HCT116 (cell line): ENCODE results near the gene SLC5A12. TPM values are rescaled to one million over a fixed set of nuclear protein-coding genes. Genes with fewer than 3 reads are reported as not detected.

ENCODE experiments used
- ATAC-seq: fragments of 200-7000 bp; cut with Tn5 transposase; 2 replicates; pipeline ENCODE4 v1.9.1; 2020; ENCODE audit warnings: mild to moderate bottlenecking, moderate library complexity
- BruUV-seq: library from RNA; stranded (reverse); fragments of 400-500 nt; replicated peaks from 2 replicates; lab custom pipeline; 2021; lab: Mats Ljungman, UMichigan
- CTCF ChIA-PET: fragments of 300-600 bp; sonication (Branson Sonifier 250); formaldehyde crosslinking; loops from one replicate; lab custom pipeline; 2021; ENCODE audit warnings: antibody characterized with exemption; lab: Charles Lee
- POLR2A ChIA-PET: fragments of 300-600, 350-600 bp; sonication (Branson Sonifier 250); formaldehyde crosslinking; loops from one replicate; lab custom pipeline; 2021; ENCODE audit warnings: antibody characterized with exemption; lab: Charles Lee
- RAD21 ChIA-PET, 2 experiments: fragments of 300-600 bp; sonication (Branson Sonifier 250); formaldehyde crosslinking; loops; one replicate each; lab custom pipeline; 2023; ENCODE audit warnings: low total read pairs in 2 of 2; ENCODE audit not compliant: uncharacterized antibody in 2 of 2, unreplicated experiment in 2 of 2, low non-redundant PET in 1 of 2; lab: Charles Lee
- DNase-seq: peaks from one replicate; pipeline ENCODE4 v3.0.0-alpha.2; 2010; ENCODE audit warnings: low read depth, low spot score
- H2AFZ ChIP-seq: fragments of 200-600 bp; shearing (Covaris generic), sonication (generic); 2 replicates; pipeline ENCODE4 v1.6.1; 2017; ENCODE audit warnings: low read depth, mixed run types, mixed read lengths, antibody characterized with exemption, low read length; ENCODE audit not compliant: poor library complexity, severe bottlenecking
- H3K27ac ChIP-seq: 2 replicates; pipeline ENCODE4 v1.5.1; 2012; ENCODE audit warnings: low read depth, low read length
- H3K27me3 ChIP-seq: fragments of 200-600 bp; sonication (generic); 2 replicates; pipeline ENCODE4 v1.6.1; 2016; ENCODE audit warnings: mixed run types, low read length, mixed read lengths; ENCODE audit not compliant: insufficient read depth
- H3K36me3 ChIP-seq, 2 experiments: fragments of 200-500 bp in 1 of 2; fragments of 200-600 bp in 1 of 2; sonication (Bioruptor generic) in 1 of 2; sonication (generic) in 1 of 2; 2 replicates each; pipeline versions ENCODE4 v1.5.1 to v1.6.1; 2014 to 2016; ENCODE audit warnings: low read length in 2 of 2, inconsistent platforms in 1 of 2, mixed read lengths in 1 of 2, mixed run types in 1 of 2; ENCODE audit not compliant: insufficient read depth in 2 of 2, control insufficient read depth in 1 of 2
- H3K4me1 ChIP-seq, 2 experiments: fragments of 200-600 bp in 1 of 2; sonication (generic) in 1 of 2; 2 replicates each; pipeline versions ENCODE4 v1.5.1 to v1.6.1; 2012 to 2017; ENCODE audit warnings: low read length in 2 of 2, inconsistent platforms in 1 of 2, mild to moderate bottlenecking in 1 of 2, mixed read lengths in 1 of 2, mixed run types in 1 of 2, moderate library complexity in 1 of 2; ENCODE audit not compliant: insufficient read depth in 2 of 2, control insufficient read depth in 1 of 2
- H3K4me2 ChIP-seq: fragments of 200-600 bp; sonication (generic); 2 replicates; pipeline ENCODE4 v1.6.1; 2017; ENCODE audit warnings: mixed run types, low read length, mixed read lengths
- H3K4me3 ChIP-seq, 2 experiments: fragments of 200-600 bp in 1 of 2; sonication (generic) in 1 of 2; replicated peaks in 1 of 2; 2 replicates each; pipeline ENCODE4 v1.5.1; 2011 to 2016; ENCODE audit warnings: low read length in 2 of 2, control low read depth in 1 of 2, low read depth in 1 of 2, mild to moderate bottlenecking in 1 of 2, mixed read lengths in 1 of 2, mixed run types in 1 of 2
- H3K79me2 ChIP-seq: fragments of 200-600 bp; sonication (generic); 2 replicates; pipeline ENCODE4 v1.6.1; 2017; ENCODE audit warnings: mild to moderate bottlenecking, mixed run types, low read length, moderate library complexity, mixed read lengths; ENCODE audit not compliant: insufficient read depth
- H3K9ac ChIP-seq: fragments of 200-600 bp; sonication (generic); 2 replicates; pipeline ENCODE4 v1.6.1; 2016; ENCODE audit warnings: low read length, mixed read lengths
- H3K9me2 ChIP-seq: fragments of 200-600 bp; sonication (generic), shearing (Covaris generic); 2 replicates; pipeline ENCODE4 v1.6.1; 2017; ENCODE audit warnings: mixed run types, mild to moderate bottlenecking, moderate library complexity; ENCODE audit not compliant: insufficient read depth
- H3K9me3 ChIP-seq, 2 experiments: fragments of 200-500 bp in 1 of 2; fragments of 200-600 bp in 1 of 2; sonication (Bioruptor generic) in 1 of 2; sonication (generic) in 1 of 2; 2 replicates each; pipeline ENCODE4 v1.6.1; 2014 to 2017; ENCODE audit warnings: low read length in 2 of 2, mixed read lengths in 2 of 2, inconsistent platforms in 1 of 2, low read depth in 1 of 2, mild to moderate bottlenecking in 1 of 2, mixed run types in 1 of 2, moderate library complexity in 1 of 2; ENCODE audit not compliant: control insufficient read depth in 1 of 2, insufficient read depth in 1 of 2
- H4K20me1 ChIP-seq: fragments of 200-600 bp; sonication (generic), shearing (Covaris generic); 2 replicates; pipeline ENCODE4 v1.6.1; 2017; ENCODE audit warnings: mixed run types, mild to moderate bottlenecking, moderate library complexity; ENCODE audit not compliant: insufficient read depth
- CBX3 ChIP-seq: IDR thresholded peaks from 2 replicates; pipeline ENCODE4 v1.6.1; 2012; ENCODE audit warnings: low read depth
- EGR1 ChIP-seq: IDR thresholded peaks from 2 replicates; pipeline ENCODE4 v1.6.1; 2012; ENCODE audit warnings: low read depth
- EZH2 ChIP-seq: fragments of 200-600 bp; sonication (generic); IDR thresholded peaks from 2 replicates; pipeline ENCODE4 v1.6.1; 2017; ENCODE audit warnings: antibody characterized with exemption, mixed run types
- EZH2phosphoT487 ChIP-seq: fragments of 200-600 bp; IDR thresholded peaks from 2 replicates; pipeline ENCODE4 v1.6.1; 2018; ENCODE audit warnings: antibody characterized with exemption, borderline replicate concordance
- FOSL1 ChIP-seq: IDR thresholded peaks from 2 replicates; pipeline ENCODE4 v1.6.1; 2012; ENCODE audit warnings: low read depth
- JUND ChIP-seq: IDR thresholded peaks from 2 replicates; pipeline ENCODE4 v1.6.1; 2012
- POLR2A ChIP-seq: IDR thresholded peaks from 2 replicates; pipeline ENCODE4 v1.7.0; 2011; ENCODE audit warnings: borderline replicate concordance; ENCODE audit not compliant: insufficient read depth, insufficient read length; ENCODE audit errors: extremely low read depth
- POLR2AphosphoS5 ChIP-seq: IDR thresholded peaks from 2 replicates; pipeline ENCODE4 v1.6.1; 2011; ENCODE audit warnings: mild to moderate bottlenecking, low read depth, low read length, moderate library complexity
- RAD21 ChIP-seq: IDR thresholded peaks from 2 replicates; pipeline ENCODE4 v1.6.1; 2012; ENCODE audit warnings: low read depth, mild to moderate bottlenecking
- SIN3A ChIP-seq: IDR thresholded peaks from 2 replicates; pipeline ENCODE4 v1.6.1; 2012; ENCODE audit warnings: low read depth
- SP1 ChIP-seq: IDR thresholded peaks from 2 replicates; pipeline ENCODE4 v1.6.1; 2012; ENCODE audit warnings: low read depth
- SRF ChIP-seq: IDR thresholded peaks from 2 replicates; pipeline ENCODE4 v1.6.1; 2012; ENCODE audit warnings: low read depth
- TCF7L2 ChIP-seq: IDR thresholded peaks from 2 replicates; pipeline ENCODE4 v1.7.0; 2011; ENCODE audit warnings: borderline replicate concordance, inconsistent platforms; ENCODE audit not compliant: insufficient read depth, insufficient read length; ENCODE audit errors: extremely low read depth
- ZFX ChIP-seq: fragments of 450-650 bp; IDR thresholded peaks from 2 replicates; pipeline ENCODE4 v1.6.1; 2017
- ZNF274 ChIP-seq: fragments of 200-500 bp; sonication (Bioruptor generic); IDR thresholded peaks from 2 replicates; pipeline ENCODE4 v1.6.1; 2014; ENCODE audit warnings: mild to moderate bottlenecking, low read depth, low read length, inconsistent platforms
- intact Hi-C: fragments of 100-400 bp; cut with micrococcal nuclease; formaldehyde crosslinking; loops from 2 replicates; pipeline ENCODE4 v1.10.0; 2022
- total RNA-seq: library from RNA; stranded (reverse); gene quantifications from one replicate; pipeline ENCODE4 v1.2.1, GENCODE V29; 2021; ENCODE audit not compliant: unreplicated experiment
- TF ChIP-seq, protein P1 (sequence below): IDR thresholded peaks from 2 replicates; pipeline ENCODE4 v1.6.1; 2011; ENCODE audit warnings: mild to moderate bottlenecking, low read length, moderate library complexity; ENCODE audit not compliant: insufficient replicate concordance; ENCODE audit errors: extremely low read depth
- TF ChIP-seq, protein P2 (sequence below), 3 experiments: fragments of 200-600 bp in 1 of 3; sonication (generic) in 1 of 3; IDR thresholded peaks in 2 of 3; conservative IDR thresholded peaks in 1 of 3; 2 replicates each; pipeline ENCODE4 v1.5.1; 2012 to 2017; ENCODE audit warnings: low read depth in 2 of 3, low read length in 2 of 3, antibody characterized with exemption in 1 of 3, borderline replicate concordance in 1 of 3, control low read depth in 1 of 3, mild to moderate bottlenecking in 1 of 3, mixed read lengths in 1 of 3, mixed run types in 1 of 3, moderate library complexity in 1 of 3; ENCODE audit not compliant: insufficient read depth in 1 of 3
- TF ChIP-seq, protein P3 (sequence below): IDR thresholded peaks from 2 replicates; pipeline ENCODE4 v1.6.1; 2012

SLC5A12 gene
- total RNA-seq, 1 experiment from 2014 or later: not detected

DNA sequence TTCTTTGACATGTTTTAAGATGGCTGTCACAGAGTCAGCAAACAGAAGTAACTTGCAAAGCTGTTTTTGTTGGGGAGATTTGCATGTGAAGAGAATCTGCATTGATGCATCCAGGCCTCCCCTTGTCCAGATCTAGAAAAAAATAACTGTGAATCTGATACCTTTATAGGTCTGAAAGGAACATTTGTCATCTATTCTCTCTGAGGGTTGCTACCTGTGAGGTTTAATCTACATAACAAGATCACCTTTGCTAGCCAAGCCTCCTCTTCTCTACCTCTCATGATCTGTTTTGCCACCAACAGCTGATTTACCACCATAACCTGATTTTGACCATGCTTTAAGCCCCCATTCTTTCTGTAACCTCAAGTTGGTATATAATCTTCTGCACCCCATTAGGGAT, 47.2 kb upstream of the SLC5A12 start:
- H3K9me3 ChIP-seq: peaks cover 0 to 3% of the 10 kb centered on the region in 2 experiments; a peak in 2 of 4 replicates
- no peak overlapping the region for H3K27ac ChIP-seq
- CTCF ChIA-PET: no interaction called here
- intact Hi-C loops: no loop called here
- no TSS peak for BruUV-seq
- H4K20me1 ChIP-seq: no peaks in the 10 kb centered on the region
- H2AFZ ChIP-seq: no peak overlapping the region
- TF ChIP-seq RAD21 (no peak), TCF7L2 (no peak), JUND (no peak), POLR2A (no peak), POLR2AphosphoS5 (no peak), SIN3A (no peak), SRF (no peak)
- TF ChIP-seq, all 23 proteins: peak for 0
- DNase-seq (no peak), ATAC-seq (no peak)
- no peaks in the 10 kb centered on the region for H3K79me2 ChIP-seq
- ChIA-PET POLR2A (no interaction called here), RAD21 (no interaction called here)
- no peaks in the 10 kb centered on the region for H3K4me1 ChIP-seq
- no peaks in the 10 kb centered on the region for H3K27me3 ChIP-seq
- no peak overlapping the region for H3K4me2 ChIP-seq
- no peaks in the 10 kb centered on the region for H3K36me3 ChIP-seq
- H3K9me2 ChIP-seq: no peaks in the 10 kb centered on the region
- no peak overlapping the region for H3K9ac ChIP-seq
- no peak overlapping the region for H3K4me3 ChIP-seq

DNA sequence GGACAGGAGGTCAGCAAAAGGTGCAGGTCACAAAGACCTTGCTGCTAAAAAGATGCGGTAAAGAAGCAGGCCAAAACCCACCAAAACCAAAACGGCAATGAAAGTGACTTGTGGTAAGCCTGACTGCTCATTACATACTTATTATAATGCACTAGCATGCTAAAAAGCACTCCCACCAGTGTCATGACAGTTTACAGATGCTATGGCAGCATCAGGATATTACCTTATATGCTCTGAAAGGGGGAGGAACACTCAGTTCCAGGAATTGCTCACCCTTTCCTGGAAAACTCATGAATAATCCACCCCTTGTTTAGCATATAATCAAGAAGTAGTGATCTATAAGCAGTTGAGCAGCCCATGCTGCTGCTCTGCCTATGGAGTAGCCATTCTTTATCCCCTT, 45.2 kb upstream of the SLC5A12 start:
- DNase-seq (no peak), ATAC-seq (no peak)
- no peak overlapping the region for H3K4me3 ChIP-seq
- H3K36me3 ChIP-seq: no peaks in the 10 kb centered on the region
- RAD21 ChIA-PET: no interaction called here
- H3K27ac ChIP-seq: no peak overlapping the region
- no peak overlapping the region for H2AFZ ChIP-seq
- H3K9me3 ChIP-seq: peaks cover 0 to 3% of the 10 kb centered on the region in 2 experiments; a peak in 1 of 4 replicates
- intact Hi-C loops: no loop called here
- H3K27me3 ChIP-seq: no peaks in the 10 kb centered on the region
- CTCF ChIA-PET: no interaction called here
- H3K9ac ChIP-seq: no peak overlapping the region
- TF ChIP-seq ZNF274 (no peak), ZFX (no peak), POLR2AphosphoS5 (no peak), JUND (no peak), RAD21 (no peak), SIN3A (no peak), TCF7L2 (no peak), SRF (no peak), CBX3 (no peak), EGR1 (no peak), POLR2A (no peak), EZH2 (no peak), FOSL1 (no peak), SP1 (no peak), EZH2phosphoT487 (no peak)
- TF ChIP-seq, protein P1, sequence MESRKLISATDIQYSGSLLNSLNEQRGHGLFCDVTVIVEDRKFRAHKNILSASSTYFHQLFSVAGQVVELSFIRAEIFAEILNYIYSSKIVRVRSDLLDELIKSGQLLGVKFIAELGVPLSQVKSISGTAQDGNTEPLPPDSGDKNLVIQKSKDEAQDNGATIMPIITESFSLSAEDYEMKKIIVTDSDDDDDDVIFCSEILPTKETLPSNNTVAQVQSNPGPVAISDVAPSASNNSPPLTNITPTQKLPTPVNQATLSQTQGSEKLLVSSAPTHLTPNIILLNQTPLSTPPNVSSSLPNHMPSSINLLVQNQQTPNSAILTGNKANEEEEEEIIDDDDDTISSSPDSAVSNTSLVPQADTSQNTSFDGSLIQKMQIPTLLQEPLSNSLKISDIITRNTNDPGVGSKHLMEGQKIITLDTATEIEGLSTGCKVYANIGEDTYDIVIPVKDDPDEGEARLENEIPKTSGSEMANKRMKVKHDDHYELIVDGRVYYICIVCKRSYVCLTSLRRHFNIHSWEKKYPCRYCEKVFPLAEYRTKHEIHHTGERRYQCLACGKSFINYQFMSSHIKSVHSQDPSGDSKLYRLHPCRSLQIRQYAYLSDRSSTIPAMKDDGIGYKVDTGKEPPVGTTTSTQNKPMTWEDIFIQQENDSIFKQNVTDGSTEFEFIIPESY: no peak
- TF ChIP-seq, protein P2, sequence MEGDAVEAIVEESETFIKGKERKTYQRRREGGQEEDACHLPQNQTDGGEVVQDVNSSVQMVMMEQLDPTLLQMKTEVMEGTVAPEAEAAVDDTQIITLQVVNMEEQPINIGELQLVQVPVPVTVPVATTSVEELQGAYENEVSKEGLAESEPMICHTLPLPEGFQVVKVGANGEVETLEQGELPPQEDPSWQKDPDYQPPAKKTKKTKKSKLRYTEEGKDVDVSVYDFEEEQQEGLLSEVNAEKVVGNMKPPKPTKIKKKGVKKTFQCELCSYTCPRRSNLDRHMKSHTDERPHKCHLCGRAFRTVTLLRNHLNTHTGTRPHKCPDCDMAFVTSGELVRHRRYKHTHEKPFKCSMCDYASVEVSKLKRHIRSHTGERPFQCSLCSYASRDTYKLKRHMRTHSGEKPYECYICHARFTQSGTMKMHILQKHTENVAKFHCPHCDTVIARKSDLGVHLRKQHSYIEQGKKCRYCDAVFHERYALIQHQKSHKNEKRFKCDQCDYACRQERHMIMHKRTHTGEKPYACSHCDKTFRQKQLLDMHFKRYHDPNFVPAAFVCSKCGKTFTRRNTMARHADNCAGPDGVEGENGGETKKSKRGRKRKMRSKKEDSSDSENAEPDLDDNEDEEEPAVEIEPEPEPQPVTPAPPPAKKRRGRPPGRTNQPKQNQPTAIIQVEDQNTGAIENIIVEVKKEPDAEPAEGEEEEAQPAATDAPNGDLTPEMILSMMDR (IDR thresholded peaks at IDR 0.05 in 2 of 3, conservative IDR thresholded peaks at IDR 0.05 in 1 of 3; ENCODE audit: borderline replicate concordance in 1 of 3, insufficient read depth in 1 of 3, low read depth in 2 of 3, low read length in 2 of 3): no peak
- TF ChIP-seq, protein P3, sequence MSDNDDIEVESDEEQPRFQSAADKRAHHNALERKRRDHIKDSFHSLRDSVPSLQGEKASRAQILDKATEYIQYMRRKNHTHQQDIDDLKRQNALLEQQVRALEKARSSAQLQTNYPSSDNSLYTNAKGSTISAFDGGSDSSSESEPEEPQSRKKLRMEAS: no peak
- H3K79me2 ChIP-seq: no peaks in the 10 kb centered on the region
- H3K4me2 ChIP-seq: no peak overlapping the region
- POLR2A ChIA-PET: no interaction called here
- no peaks in the 10 kb centered on the region for H3K9me2 ChIP-seq
- H3K4me1 ChIP-seq: no peaks in the 10 kb centered on the region
- BruUV-seq: no TSS peak
- H4K20me1 ChIP-seq: no peaks in the 10 kb centered on the region
